NCI-H1105 treated with DMSO at 0.1 percent for 48 hours (cell line): ENCODE results near the gene AGR3.
A peak's percentile ranks its signal among the peaks of the same experiment; 100 is the strongest.

ENCODE experiments used
- DNase-seq: peaks from one replicate; lab custom pipeline; 2025; lab: John Stamatoyannopoulos, UW

AGR3 gene

GRCh38 chr7:16881844-16882243 lies at the start of gene AGR3:
Gene AGR3, minus strand, starts transcription at chr7:16881983. Its CDS starts 3,365 bp downstream, at chr7:16878618.
- DNase-seq, result no peak

- no peak for DNase-seq
These were observed 49.2 kb upstream of the AGR3 start for GRCh38 chr7:16930946-16931345.

GRCh38 chr7:16929146-16929762 lies 47.5 kb upstream of the AGR3 start:
- DNase-seq, result no peak

- DNase-seq, result no peak
These were observed 45.1 kb upstream of the AGR3 start for GRCh38 chr7:16926861-16927260.

GRCh38 chr7:16926283-16926682 lies 44.5 kb upstream of the AGR3 start:
- peak; percentile 9 for DNase-seq

GRCh38 chr7:16925609-16926008 lies 43.8 kb upstream of the AGR3 start:
- no peak for DNase-seq

- DNase-seq, result no peak
These were observed 41.2 kb upstream of the AGR3 start for GRCh38 chr7:16923019-16923418.

- DNase-seq, result peak; percentile 34
These were observed 40.0 kb upstream of the AGR3 start for GRCh38 chr7:16921644-16922257.

- DNase-seq, result no peak
These were observed 39.4 kb upstream of the AGR3 start for GRCh38 chr7:16921151-16921550.

GRCh38 chr7:16919440-16919839 lies 37.7 kb upstream of the AGR3 start:
- DNase-seq, result no peak

- DNase-seq, result peak; percentile 50
These were observed 36.6 kb upstream of the AGR3 start for GRCh38 chr7:16918288-16918895.

GRCh38 chr7:16916738-16917137 lies 35.0 kb upstream of the AGR3 start:
- DNase-seq, result no peak

GRCh38 chr7:16916105-16916639 lies 34.4 kb upstream of the AGR3 start:
- no peak for DNase-seq

GRCh38 chr7:16915405-16915804 lies 33.6 kb upstream of the AGR3 start:
- no peak for DNase-seq

- no peak for DNase-seq
These were observed 33.0 kb upstream of the AGR3 start for GRCh38 chr7:16914771-16915170.

- no peak for DNase-seq
These were observed 31.9 kb upstream of the AGR3 start for GRCh38 chr7:16913643-16914042.

GRCh38 chr7:16912540-16912939 lies 30.8 kb upstream of the AGR3 start:
- no peak for DNase-seq

GRCh38 chr7:16908561-16908960 lies 26.8 kb upstream of the AGR3 start:
- no peak for DNase-seq

GRCh38 chr7:16905300-16906044 lies 23.7 kb upstream of the AGR3 start:
- DNase-seq, result no peak

- no peak for DNase-seq
These were observed 22.3 kb upstream of the AGR3 start for GRCh38 chr7:16904076-16904475.

- no peak for DNase-seq
These were observed 18.5 kb upstream of the AGR3 start for GRCh38 chr7:16900209-16900768.
